Measurements from ENCODE around the gene CASP10. TPM values are rescaled to one million over a fixed set of nuclear protein-coding genes. Genes with fewer than 3 reads are reported as not detected.

CASP10 gene
- total and polyA plus RNA-seq, 9 of the 15 experiments (the other 6 are each of a cell fraction or from before 2014, with no cell fraction given): 7.1 to 20.4 (median 10.8) TPM

DNA sequence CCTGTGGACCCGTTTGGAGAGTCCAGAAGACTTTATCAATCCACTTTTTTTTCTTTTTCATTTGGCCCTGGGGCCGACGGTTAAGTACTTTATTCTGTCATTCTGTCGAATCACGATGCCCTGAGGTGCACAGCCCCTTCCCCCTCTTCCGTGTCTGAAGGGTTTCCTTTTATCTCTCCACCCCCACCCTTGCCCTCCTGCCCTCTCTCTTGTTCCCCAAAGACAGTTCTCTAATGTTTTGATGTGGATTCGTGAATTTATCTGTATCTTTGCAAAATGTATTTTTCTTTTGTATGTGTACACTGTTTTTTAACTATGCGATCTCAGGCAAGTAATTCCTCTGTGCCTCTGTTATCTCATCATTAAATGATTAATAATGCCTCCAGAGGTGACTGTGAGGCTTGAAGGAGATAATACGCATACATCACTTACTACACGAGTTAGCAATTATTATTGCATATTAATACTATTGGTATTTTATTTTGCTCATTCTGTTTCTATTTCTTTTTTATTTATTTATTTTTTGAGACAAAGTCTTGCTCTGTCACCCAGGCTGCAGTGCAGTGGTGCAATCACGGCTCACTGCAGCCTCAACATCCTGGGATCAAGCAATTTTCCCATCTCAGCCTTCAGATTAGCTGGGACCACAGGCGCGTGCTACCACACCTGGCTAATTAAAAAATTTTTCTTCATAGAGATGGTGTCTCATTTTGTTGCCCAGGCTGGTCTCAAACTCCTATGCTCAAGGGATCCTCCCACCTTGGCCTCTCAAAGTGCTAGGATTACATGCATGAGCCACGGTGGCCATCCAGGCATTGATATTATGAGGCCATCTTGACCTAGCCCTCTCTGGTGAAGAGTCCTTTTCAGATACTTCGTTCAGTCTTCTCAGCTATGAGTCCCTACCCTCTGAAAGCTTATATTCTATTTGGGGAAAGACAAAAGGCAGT is 76.0 kb downstream of the CASP10 start:
- peak overlapping the region; percentile 94 for H2AFZ ChIP-seq (ENCODE audit: low read depth, low read length)
- intact Hi-C loops (cut with micrococcal nuclease): loop anchor here (1.0 kb wide), 1 partner anchor 23 kb away; no protein-coding TSS in a partner anchor
- H3K9me3 ChIP-seq (replicated peaks; ENCODE audit: control insufficient read depth, insufficient read depth, low read depth, low read length): no peaks in the 10 kb centered on the region
- H3K27ac ChIP-seq (ENCODE audit: extremely low read depth, low read depth, low read length): peak overlapping the region; percentile 98
- H3K4me1 ChIP-seq (replicated peaks in 1 of 2; ENCODE audit: control insufficient read depth in 2 of 2, insufficient read depth in 2 of 2, low read length in 2 of 2): peaks cover 27 to 46% of the 10 kb centered on the region in 2 experiments
- H3K36me3 ChIP-seq (ENCODE audit: control insufficient read depth, insufficient read depth, low read length): no peaks in the 10 kb centered on the region
- 13% methylated on average over 11 of the region's 15 CpGs for WGBS (ENCODE audit: insufficient coverage, low coverage, missing lambda C conversion rate)
- H3K4me3 ChIP-seq: peak overlapping the region; percentile 50
- H3K79me2 ChIP-seq (ENCODE audit: control insufficient read depth, insufficient read depth, low read length): peaks cover 59% of the 10 kb centered on the region
- no peaks in the 10 kb centered on the region for H4K20me1 ChIP-seq (replicated peaks; ENCODE audit: control insufficient read depth, insufficient read depth, low read length)
- in situ Hi-C loops (cut with MboI): no loop called here
- H3K27me3 ChIP-seq (ENCODE audit: control insufficient read depth in 2 of 2, insufficient read depth in 2 of 2, low read length in 2 of 2): no peaks in the 10 kb centered on the region
- H3K9ac ChIP-seq (ENCODE audit: insufficient read depth in 1 of 2, low read depth in 2 of 2, low read length in 2 of 2): peak overlapping the region; percentile 86 to 90; a peak in 3 of 4 replicates
- peak in 1 of 4 experiments; percentile 34 for DNase-seq (ENCODE audit: extremely low read depth in 1 of 4, low spot score in 3 of 4)
- FAIRE-seq: no peak
- ChIA-PET POLR2A (interaction anchor here (1.8 kb wide), 1 partner anchor 27 kb away, joined by 5 read pairs; no protein-coding TSS in a partner anchor), CTCF (ENCODE audit: low intra/inter-chr PET ratio) (interaction anchor here (0.6 kb wide), 1 partner anchor 1088 kb away, joined by 4 read pairs; no protein-coding TSS in a partner anchor)
- no peak for ATAC-seq
- H3K4me2 ChIP-seq (ENCODE audit: insufficient read depth, low read length): peak overlapping the region; percentile 88
- no TSS peak for BruUV-seq (replicated peaks)
- H3K9me1 ChIP-seq (ENCODE audit: control insufficient read depth, insufficient read depth, low read length): no peaks in the 10 kb centered on the region
- peak in 1 of 3 experiments; percentile 22 for TF ChIP-seq YY1 (IDR thresholded peaks at IDR 0.05; ENCODE audit: borderline replicate concordance in 1 of 3, control insufficient read depth in 1 of 3, extremely low read depth in 1 of 3, insufficient read depth in 3 of 3, insufficient read length in 1 of 3, insufficient replicate concordance in 2 of 3, low read depth in 1 of 3, low read length in 2 of 3)
- TF ChIP-seq, protein P1, sequence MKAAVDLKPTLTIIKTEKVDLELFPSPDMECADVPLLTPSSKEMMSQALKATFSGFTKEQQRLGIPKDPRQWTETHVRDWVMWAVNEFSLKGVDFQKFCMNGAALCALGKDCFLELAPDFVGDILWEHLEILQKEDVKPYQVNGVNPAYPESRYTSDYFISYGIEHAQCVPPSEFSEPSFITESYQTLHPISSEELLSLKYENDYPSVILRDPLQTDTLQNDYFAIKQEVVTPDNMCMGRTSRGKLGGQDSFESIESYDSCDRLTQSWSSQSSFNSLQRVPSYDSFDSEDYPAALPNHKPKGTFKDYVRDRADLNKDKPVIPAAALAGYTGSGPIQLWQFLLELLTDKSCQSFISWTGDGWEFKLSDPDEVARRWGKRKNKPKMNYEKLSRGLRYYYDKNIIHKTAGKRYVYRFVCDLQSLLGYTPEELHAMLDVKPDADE (conservative IDR thresholded peaks at IDR 0.05; ENCODE audit: control insufficient read depth, low read depth, low read length): no peak
- TF ChIP-seq, protein P2, sequence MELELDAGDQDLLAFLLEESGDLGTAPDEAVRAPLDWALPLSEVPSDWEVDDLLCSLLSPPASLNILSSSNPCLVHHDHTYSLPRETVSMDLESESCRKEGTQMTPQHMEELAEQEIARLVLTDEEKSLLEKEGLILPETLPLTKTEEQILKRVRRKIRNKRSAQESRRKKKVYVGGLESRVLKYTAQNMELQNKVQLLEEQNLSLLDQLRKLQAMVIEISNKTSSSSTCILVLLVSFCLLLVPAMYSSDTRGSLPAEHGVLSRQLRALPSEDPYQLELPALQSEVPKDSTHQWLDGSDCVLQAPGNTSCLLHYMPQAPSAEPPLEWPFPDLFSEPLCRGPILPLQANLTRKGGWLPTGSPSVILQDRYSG (tag; conservative IDR thresholded peaks at IDR 0.05; ENCODE audit: low read depth): no peak
- 0 out of 2 replicates have a peak, but pooled peaks have one; percentile 20 for TF ChIP-seq DPF2 (IDR thresholded peaks at IDR 0.05)
- peak; percentile 74 for TF ChIP-seq DACH1 (IDR thresholded peaks at IDR 0.05; ENCODE audit: partially characterized antibody)
- TF ChIP-seq ZNF41 (CRISPR knock-in tag; conservative IDR thresholded peaks at IDR 0.05): no peak
- TF ChIP-seq CSDE1 (IDR thresholded peaks at IDR 0.05): no peak
- peak in 1 of 2 experiments; percentile 45; a peak in 1 of 4 replicates for TF ChIP-seq TBL1XR1 (IDR thresholded peaks at IDR 0.05; ENCODE audit: low read length in 2 of 2)
- TF ChIP-seq EP400 (IDR thresholded peaks at IDR 0.05): 0 out of 2 replicates have a peak, but pooled peaks have one; percentile 2
- TF ChIP-seq CEBPG (CRISPR knock-in tag; IDR thresholded peaks at IDR 0.05): no peak
- peak in 1 of 2 experiments; percentile 25; a peak in 1 of 4 replicates for TF ChIP-seq CEBPG (tag; conservative IDR thresholded peaks at IDR 0.05 in 1 of 2, IDR thresholded peaks at IDR 0.05 in 1 of 2)
- TF ChIP-seq RFX5 (IDR thresholded peaks at IDR 0.05; ENCODE audit: low read depth, low read length): no peak
- no peak for TF ChIP-seq ZFP1 (CRISPR knock-in tag; IDR thresholded peaks at IDR 0.05)
- no peak for TF ChIP-seq CBFB (CRISPR knock-in tag; IDR thresholded peaks at IDR 0.05)
- TF ChIP-seq, protein P3, sequence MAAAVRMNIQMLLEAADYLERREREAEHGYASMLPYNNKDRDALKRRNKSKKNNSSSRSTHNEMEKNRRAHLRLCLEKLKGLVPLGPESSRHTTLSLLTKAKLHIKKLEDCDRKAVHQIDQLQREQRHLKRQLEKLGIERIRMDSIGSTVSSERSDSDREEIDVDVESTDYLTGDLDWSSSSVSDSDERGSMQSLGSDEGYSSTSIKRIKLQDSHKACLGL (CRISPR knock-in tag; IDR thresholded peaks at IDR 0.05; ENCODE audit: borderline replicate concordance, poor library complexity, severe bottlenecking): no peak
- TF ChIP-seq SMARCA4 (IDR thresholded peaks at IDR 0.05): 0 out of 2 replicates have a peak, but pooled peaks have one; percentile 38
- no peak for TF ChIP-seq ZBTB1 (CRISPR knock-in tag; IDR thresholded peaks at IDR 0.05; ENCODE audit: borderline replicate concordance, low read depth)
- TF ChIP-seq HLTF (IDR thresholded peaks at IDR 0.05): no peak

Data from K562 (cell line).